Fibroblast of villous mesenchyme (primary cell): ENCODE data around the gene INPPL1. TPM values are rescaled to one million over a fixed set of nuclear protein-coding genes. Genes with fewer than 3 reads are reported as not detected.
"Not testable (repeated sequence)": the region's sequence is repeated elsewhere in the genome, so short reads cannot be mapped to it uniquely, and the experiment has no call there.

Experiments
- DNase-seq: peaks from one replicate; pipeline ENCODE4 v3.0.0-alpha.2; 2010; ENCODE audit warnings: low read depth
- H3K4me3 ChIP-seq: 2 replicates; pipeline ENCODE4 v1.5.1; 2011; ENCODE audit warnings: low read depth, mild to moderate bottlenecking, low read length
- CTCF ChIP-seq: IDR thresholded peaks from 2 replicates; pipeline ENCODE4 v1.5.1; 2012; ENCODE audit warnings: low read depth, mild to moderate bottlenecking, low read length; ENCODE audit not compliant: insufficient read depth
- total RNA-seq: library from RNA; depleted of rRNA; stranded (reverse); fragments of >200 nt; gene quantifications from 2 replicates; pipeline ENCODE4 v1.2.3, GENCODE V29; 2012

INPPL1 gene
- total RNA-seq, 1 donor = 163 TPM

GRCh38 chr11:72188267-72188666, 36.3 kb upstream of the INPPL1 start:
- H3K4me3 ChIP-seq = no peak overlapping the region
- no peak for DNase-seq
- no peak for TF ChIP-seq CTCF

GRCh38 chr11:72189455-72190250, 34.9 kb upstream of the INPPL1 start:
- TF ChIP-seq CTCF = no peak
- no peak overlapping the region for H3K4me3 ChIP-seq
- DNase-seq = no peak

GRCh38 chr11:72190631-72191071, 33.9 kb upstream of the INPPL1 start:
- TF ChIP-seq CTCF = no peak
- no peak for DNase-seq
- H3K4me3 ChIP-seq = no peak overlapping the region

- TF ChIP-seq CTCF = no peak
- H3K4me3 ChIP-seq = no peak within 1 kb of the TSS
- no peak for DNase-seq
These were observed 32.6 kb upstream of the INPPL1 start, which contains the start of gene FOLR1 for GRCh38 chr11:72191961-72192381. FOLR1 (plus strand) TSS chr11:72192140; CDS start chr11:72192174, 34 bp downstream.

- no peak for DNase-seq
- H3K4me3 ChIP-seq = no peak overlapping the region
- no peak for TF ChIP-seq CTCF
These were observed 28.9 kb upstream of the INPPL1 start for GRCh38 chr11:72195518-72196270.

- not testable (repeated sequence) for H3K4me3 ChIP-seq, DNase-seq
These were observed 23.1 kb upstream of the INPPL1 start for GRCh38 chr11:72201445-72201844.

GRCh38 chr11:72202571-72202970, 22.0 kb upstream of the INPPL1 start:
- TF ChIP-seq CTCF = no peak

More at GRCh38 chr11:72202571-72202970, 22.0 kb upstream of the INPPL1 start:
- H3K4me3 ChIP-seq = no peak overlapping the region
- no peak for DNase-seq
